Adipose tissue (tissue), 3 donors: Measurements from ENCODE around the gene RHOG. TPM values are rescaled to one million over a fixed set of nuclear protein-coding genes. Genes with fewer than 3 reads are reported as not detected.

Experiments used
- H3K27ac ChIP-seq: one replicate; pipeline ENCODE4 v1.5.1; 2013; ENCODE audit warnings: low read depth, low read length
- WGBS, 3 donors: extraction: QIAGEN DNeasy Blood & Tissue Kit; methylation state at CpG; one replicate each; pipeline ENCODE4 v1.1.7; 2013; 5-methylcytosine and 5-hydroxymethylcytosine counted together
- polyA plus RNA-seq, 3 donors: library from polyadenylated mRNA; stranded (reverse); fragments of 200-250 nt; gene quantifications; one replicate each; pipeline ENCODE4 v1.2.3, GENCODE V29; 2013
- donor health status: healthy with polysubstance abuse.
- donor health status: Bipolar disorder and iron deficiency.
- donor health status: healthy.

RHOG gene
- polyA plus RNA-seq, 3 donors: 30.4 to 94.7 (median 88.8) TPM

GRCh38 chr11:3840004-3840869, 522 bp downstream of the RHOG start:
- WGBS, 3 donors: 1 to 3% (median 1%) methylated on average over 34 to 46 of the region's 46 CpGs
- peak overlapping the region; percentile 93 for H3K27ac ChIP-seq

GRCh38 chr11:3838504-3838903, 2.3 kb downstream of the RHOG start:
- H3K27ac ChIP-seq: peak overlapping the region; percentile 62
- 57 to 86% (median 62%) methylated on average over 2 of the region's 2 CpGs for WGBS, 3 donors

DNA sequence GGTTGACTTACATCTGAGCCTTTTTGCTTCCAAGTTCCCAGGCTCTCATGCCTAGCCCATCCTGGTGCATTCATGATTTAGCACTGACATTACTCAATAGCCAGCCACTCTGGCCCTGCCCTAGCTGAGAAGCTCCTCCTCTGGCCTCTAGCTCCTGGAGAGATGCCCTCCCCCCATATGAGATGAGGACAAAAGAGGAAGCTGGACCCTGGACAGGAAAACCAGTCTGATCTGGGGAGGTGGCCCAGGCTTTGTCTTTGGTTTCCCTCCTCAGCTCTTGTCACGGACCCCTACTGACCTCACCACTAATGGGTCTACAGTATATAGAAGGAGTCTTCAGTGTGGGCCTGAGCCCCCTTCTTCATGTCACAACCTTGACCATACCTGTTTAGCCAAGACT, 3.0 kb downstream of the RHOG start:
- peak overlapping the region; percentile 62 for H3K27ac ChIP-seq
- WGBS, 3 donors: 26 to 86% (median 79%) methylated on average over 1 of the region's 1 CpG

- peak overlapping the region; percentile 63 for H3K27ac ChIP-seq
- 28 to 77% (median 36%) methylated on average over 5 of the region's 5 CpGs for WGBS, 3 donors
Observed at GRCh38 chr11:3836903-3837302, 3.9 kb downstream of the RHOG start.

DNA sequence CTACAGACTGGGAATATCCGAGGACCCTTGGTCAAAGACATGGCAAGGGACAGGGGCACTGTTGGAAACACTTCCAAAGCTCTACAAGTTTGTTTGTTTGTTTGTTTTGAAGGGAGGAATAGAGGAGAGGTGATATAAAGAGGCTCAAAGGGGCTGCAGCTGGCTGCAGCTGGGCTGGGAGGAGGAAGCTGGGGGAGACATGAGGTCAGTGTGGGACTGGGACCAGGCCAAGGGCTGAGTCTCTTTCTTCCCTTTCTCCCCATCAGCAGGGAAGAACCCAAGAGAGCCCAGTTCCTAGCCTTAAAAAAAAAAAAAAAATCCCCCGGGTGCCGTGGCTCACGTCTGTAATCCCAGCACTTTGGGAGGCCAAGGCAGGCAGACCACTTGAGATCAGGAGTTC, 5.0 kb downstream of the RHOG start:
- 27 to 78% (median 45%) methylated on average over 4 of the region's 4 CpGs for WGBS, 3 donors
- H3K27ac ChIP-seq: no peak overlapping the region

DNA sequence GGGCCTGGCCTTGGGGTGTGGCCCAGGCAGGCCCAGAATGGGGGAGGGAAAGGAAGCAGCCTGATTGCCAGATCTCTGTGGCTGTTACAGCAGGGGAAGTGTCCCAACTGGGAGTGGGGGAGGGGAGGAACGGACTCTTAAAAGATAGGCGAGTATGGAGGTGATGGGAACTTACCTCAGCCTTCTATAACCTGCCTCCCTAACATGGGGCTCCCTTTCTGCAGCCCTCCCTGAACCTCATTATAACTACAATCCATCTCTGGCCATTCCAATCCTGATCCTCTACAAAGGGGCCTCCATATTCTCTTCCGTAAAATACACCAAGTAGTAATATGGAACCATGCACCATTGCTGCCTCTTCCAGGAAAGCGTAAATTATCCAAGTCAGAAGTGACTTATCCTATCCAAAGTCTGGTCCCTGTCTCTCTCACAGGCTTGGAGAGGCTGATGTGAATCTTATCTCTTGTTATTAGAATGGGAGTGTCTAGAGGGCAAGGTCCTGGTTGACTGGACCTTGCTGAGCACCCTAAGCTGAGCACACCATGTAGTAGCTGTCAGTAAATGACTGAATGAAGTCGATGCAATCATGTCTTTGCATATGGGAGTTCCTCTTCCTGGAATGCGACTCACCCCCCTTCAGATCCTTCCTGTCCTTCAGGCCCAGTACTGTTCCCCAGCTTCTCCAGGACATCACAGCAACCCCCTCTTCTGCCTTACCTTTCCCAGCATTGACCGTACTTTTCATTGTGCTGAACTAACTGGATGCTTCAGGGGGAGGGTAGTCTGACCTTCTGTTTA, 5.9 kb downstream of the RHOG start:
- H3K27ac ChIP-seq: no peak overlapping the region
- 44 to 83% (median 50%) methylated on average over 7 of the region's 7 CpGs for WGBS, 3 donors

GRCh38 chr11:3834349-3834663, 6.5 kb downstream of the RHOG start:
- 39 to 79% (median 46%) methylated on average over 4 of the region's 4 CpGs for WGBS, 3 donors
- no peak overlapping the region for H3K27ac ChIP-seq

DNA sequence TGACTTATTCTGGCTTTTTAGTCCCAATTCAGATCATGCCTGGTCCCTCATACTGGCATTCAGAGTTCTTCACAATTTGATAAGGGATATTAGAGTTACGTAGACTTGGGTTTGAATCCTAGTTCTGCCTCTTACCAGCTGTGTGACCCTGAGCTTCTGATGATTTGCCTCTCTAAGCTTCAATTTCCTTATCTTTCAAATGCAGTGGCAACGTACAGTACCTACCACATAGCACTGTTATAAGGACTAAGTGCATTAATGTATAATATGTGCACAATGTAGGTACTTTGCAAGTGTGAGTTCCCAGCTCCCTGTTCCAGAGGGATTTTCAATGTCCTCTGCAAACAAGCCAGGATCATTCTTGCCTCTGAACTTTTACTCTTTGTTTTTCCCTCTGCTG, 7.3 kb downstream of the RHOG start:
- H3K27ac ChIP-seq: no peak overlapping the region
- 70 to 93% (median 77%) methylated on average over 2 of the region's 2 CpGs for WGBS, 3 donors

GRCh38 chr11:3832816-3833215, 7.9 kb downstream of the RHOG start:
- no peak overlapping the region for H3K27ac ChIP-seq
- 67 to 95% (median 92%) methylated on average over 2 of the region's 2 CpGs for WGBS, 3 donors

GRCh38 chr11:3831378-3832239, 9.2 kb downstream of the RHOG start:
- no peak overlapping the region for H3K27ac ChIP-seq
- WGBS, 3 donors: 57 to 80% (median 57%) methylated on average over 12 to 13 of the region's 13 CpGs

DNA sequence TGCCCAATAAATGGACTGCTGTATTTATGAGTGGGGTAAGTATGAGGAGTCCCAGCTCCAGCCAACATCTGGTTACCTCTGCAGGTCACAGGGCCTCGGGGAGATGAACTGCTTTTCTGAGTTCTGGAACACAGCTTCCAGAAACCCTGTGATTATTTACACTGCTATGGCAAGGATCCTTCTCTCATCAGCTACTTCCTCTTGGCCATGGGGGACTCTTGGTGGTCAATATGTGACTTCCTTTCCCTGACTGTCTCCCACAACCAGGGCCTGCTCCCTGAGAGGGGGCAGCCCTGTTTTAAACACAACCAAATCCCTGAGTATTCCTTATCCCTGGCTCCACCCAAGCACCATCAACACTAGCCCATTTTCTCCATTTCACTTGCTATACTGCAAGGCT, 10.0 kb downstream of the RHOG start:
- no peak overlapping the region for H3K27ac ChIP-seq

GRCh38 chr11:3830088-3830487, 10.7 kb downstream of the RHOG start:
- WGBS, 3 donors: 95 to 100% (median 97%) methylated on average over 3 of the region's 3 CpGs
- no peak overlapping the region for H3K27ac ChIP-seq

More for the DNA sequence above, 10.0 kb downstream of the RHOG start:
- whole genome bisulfite sequencing, 3 donors: 52 to 85% (median 68%) methylated on average over 1 of the region's 1 CpG

DNA sequence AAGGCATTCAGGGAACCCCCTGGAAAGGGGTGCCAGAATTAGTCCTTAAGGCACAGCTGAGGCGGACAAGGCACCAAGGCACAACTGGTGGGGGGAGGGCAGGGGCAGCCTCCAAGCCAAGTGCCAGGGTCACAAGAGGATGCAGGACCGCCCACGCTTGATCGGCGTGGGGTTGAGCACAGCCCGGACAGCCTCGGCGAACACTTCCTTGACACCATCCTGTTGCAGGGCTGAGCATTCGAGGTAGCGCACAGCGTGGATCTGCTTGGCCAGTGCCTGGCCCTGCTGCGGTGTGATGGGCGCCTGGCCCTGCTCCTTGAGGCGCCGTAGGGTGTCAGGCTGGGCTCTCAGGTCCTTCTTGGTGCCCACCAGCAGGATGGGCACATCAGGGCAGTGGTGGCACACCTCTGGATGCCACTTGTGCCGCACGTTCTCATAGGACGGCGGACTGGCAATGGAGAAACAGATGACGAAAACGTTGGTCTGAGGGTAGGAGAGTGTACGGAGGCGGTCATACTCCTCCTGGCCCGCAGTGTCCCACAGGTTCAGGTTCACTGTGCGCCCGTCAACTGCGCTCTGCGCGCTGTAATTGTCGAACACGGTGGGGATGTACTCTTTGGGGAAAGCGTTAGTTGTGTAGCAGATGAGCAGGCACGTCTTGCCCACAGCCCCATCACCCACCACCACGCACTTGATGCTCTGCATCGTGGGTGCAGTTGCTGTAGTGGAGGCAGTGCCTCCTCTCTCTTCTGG, 13.1 kb downstream of the RHOG start:
- WGBS, 3 donors: 88 to 91% (median 89%) methylated on average over 35 of the region's 35 CpGs
- H3K27ac ChIP-seq: no peak overlapping the region

GRCh38 chr11:3826721-3827120, 14.0 kb downstream of the RHOG start:
- WGBS, 3 donors: 88 to 97% (median 94%) methylated on average over 3 of the region's 3 CpGs
- no peak overlapping the region for H3K27ac ChIP-seq

DNA sequence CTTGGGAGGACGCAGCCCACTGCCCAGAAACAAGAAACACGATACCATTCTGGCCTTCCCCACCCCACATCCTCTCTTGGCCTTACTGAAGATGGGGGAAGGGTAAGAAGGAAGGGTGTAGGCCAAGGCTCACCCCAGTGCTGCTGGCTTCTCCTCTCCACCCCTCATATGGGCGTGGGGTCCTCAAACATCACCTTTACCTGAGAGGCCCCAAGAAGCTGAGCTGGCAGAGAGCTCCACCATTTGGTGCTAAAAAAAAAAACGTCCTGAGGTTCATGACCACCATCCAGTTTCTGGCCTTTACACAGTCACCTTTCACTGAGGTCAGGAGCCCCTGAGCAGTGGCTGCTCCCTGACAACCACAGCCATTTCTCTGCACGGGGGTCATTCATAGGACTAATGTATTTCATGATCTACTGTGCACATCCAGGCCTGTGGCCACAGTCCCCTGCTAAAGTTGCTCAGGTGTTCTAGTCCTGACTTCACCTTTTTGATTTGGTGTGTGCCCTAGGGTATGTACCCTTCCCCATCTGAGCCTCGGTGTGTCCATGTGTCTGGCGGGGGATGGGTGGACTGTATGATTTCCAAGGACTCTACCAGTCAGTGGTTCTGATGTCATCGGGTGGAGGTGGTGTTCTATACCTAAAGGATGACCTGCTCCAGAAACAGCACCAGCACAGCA, 15.1 kb downstream of the RHOG start:
- no peak overlapping the region for H3K27ac ChIP-seq
- 84 to 88% (median 84%) methylated on average over 8 of the region's 8 CpGs for WGBS, 3 donors

- no peak overlapping the region for H3K27ac ChIP-seq
- WGBS, 3 donors: 71 to 78% (median 75%) methylated on average over 18 of the region's 18 CpGs
Observed at GRCh38 chr11:3824714-3825472, 15.9 kb downstream of the RHOG start.
